Activated effector memory CD4-positive, alpha-beta T cell treated with Interleukin-2 at 50 U/mL for 16 hours (primary cell): ENCODE measurements around the gene LENG8.
"Not testable (repeated sequence)": the region's sequence is repeated elsewhere in the genome, so short reads cannot be mapped to it uniquely, and the experiment has no call there.

ENCODE experiments used
- DNase-seq: peaks from one replicate; pipeline ENCODE4 v3.0.0-alpha.2; 2020

LENG8 gene

GRCh38 chr19:54489341-54489740 lies 40.3 kb downstream of the LENG8 start:
- DNase-seq = no peak

- no peak for DNase-seq
Measured at GRCh38 chr19:54489766-54490165, 40.8 kb downstream of the LENG8 start.

GRCh38 chr19:54492568-54492967 lies 43.6 kb downstream of the LENG8 start:
- no peak for DNase-seq

GRCh38 chr19:54493056-54493455 lies 44.1 kb downstream of the LENG8 start:
- DNase-seq = not testable (repeated sequence)

- DNase-seq = no peak
Measured at GRCh38 chr19:54493967-54494585, 45.1 kb downstream of the LENG8 start.

GRCh38 chr19:54495284-54495683 lies 46.3 kb downstream of the LENG8 start:
- not testable (repeated sequence) for DNase-seq

- not testable (repeated sequence) for DNase-seq
Measured at GRCh38 chr19:54497747-54498450, 48.9 kb downstream of the LENG8 start.

- DNase-seq = not testable (repeated sequence)
Measured at GRCh38 chr19:54498451-54498772, 49.4 kb downstream of the LENG8 start.

- DNase-seq = no peak
Measured at GRCh38 chr19:54502518-54503048, 53.6 kb downstream of the LENG8 start, which contains the start of gene LAIR2. Gene LAIR2, plus strand, starts transcription at chr19:54502831. Its CDS starts 88 bp downstream, at chr19:54502919.

GRCh38 chr19:54505542-54505941 lies 56.5 kb downstream of the LENG8 start:
- DNase-seq = not testable (repeated sequence)

GRCh38 chr19:54506079-54506478 lies 57.1 kb downstream of the LENG8 start:
- no peak for DNase-seq

GRCh38 chr19:54507038-54507717 lies 58.2 kb downstream of the LENG8 start:
- not testable (repeated sequence) for DNase-seq

GRCh38 chr19:54507824-54508223 lies 58.8 kb downstream of the LENG8 start:
- no peak for DNase-seq

GRCh38 chr19:54508487-54508886 lies 59.5 kb downstream of the LENG8 start:
- not testable (repeated sequence) for DNase-seq

- DNase-seq = peak; percentile 5
Measured at GRCh38 chr19:54509200-54509940, 60.4 kb downstream of the LENG8 start.
